Measurements from ENCODE around the gene DGLUCY.

GRCh38 chr14:91135039-91135438 lies 21.2 kb downstream of the DGLUCY start:
- TF ChIP-seq, protein P1, sequence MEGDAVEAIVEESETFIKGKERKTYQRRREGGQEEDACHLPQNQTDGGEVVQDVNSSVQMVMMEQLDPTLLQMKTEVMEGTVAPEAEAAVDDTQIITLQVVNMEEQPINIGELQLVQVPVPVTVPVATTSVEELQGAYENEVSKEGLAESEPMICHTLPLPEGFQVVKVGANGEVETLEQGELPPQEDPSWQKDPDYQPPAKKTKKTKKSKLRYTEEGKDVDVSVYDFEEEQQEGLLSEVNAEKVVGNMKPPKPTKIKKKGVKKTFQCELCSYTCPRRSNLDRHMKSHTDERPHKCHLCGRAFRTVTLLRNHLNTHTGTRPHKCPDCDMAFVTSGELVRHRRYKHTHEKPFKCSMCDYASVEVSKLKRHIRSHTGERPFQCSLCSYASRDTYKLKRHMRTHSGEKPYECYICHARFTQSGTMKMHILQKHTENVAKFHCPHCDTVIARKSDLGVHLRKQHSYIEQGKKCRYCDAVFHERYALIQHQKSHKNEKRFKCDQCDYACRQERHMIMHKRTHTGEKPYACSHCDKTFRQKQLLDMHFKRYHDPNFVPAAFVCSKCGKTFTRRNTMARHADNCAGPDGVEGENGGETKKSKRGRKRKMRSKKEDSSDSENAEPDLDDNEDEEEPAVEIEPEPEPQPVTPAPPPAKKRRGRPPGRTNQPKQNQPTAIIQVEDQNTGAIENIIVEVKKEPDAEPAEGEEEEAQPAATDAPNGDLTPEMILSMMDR (tag by site-specific recombination; IDR thresholded peaks at IDR 0.05) = no peak
- TF ChIP-seq ZNF76 (tag by site-specific recombination; IDR thresholded peaks at IDR 0.05; ENCODE audit: borderline replicate concordance, low read depth) (no peak), ZBTB49 (tag by site-specific recombination; IDR thresholded peaks at IDR 0.05; ENCODE audit: low read depth) (no peak), ZNF302 (tag by site-specific recombination; IDR thresholded peaks at IDR 0.05; ENCODE audit: low read depth) (no peak), PATZ1 (tag by site-specific recombination; IDR thresholded peaks at IDR 0.05) (no peak), ZNF311 (tag by site-specific recombination; IDR thresholded peaks at IDR 0.05; ENCODE audit: borderline replicate concordance) (no peak), ZNF624 (tag by site-specific recombination; IDR thresholded peaks at IDR 0.05) (no peak), MEIS1 (CRISPR knock-in tag; IDR thresholded peaks at IDR 0.05; ENCODE audit: borderline replicate concordance) (no peak), ZNF548 (tag by site-specific recombination; IDR thresholded peaks at IDR 0.05) (no peak)
- TF ChIP-seq, protein P2, sequence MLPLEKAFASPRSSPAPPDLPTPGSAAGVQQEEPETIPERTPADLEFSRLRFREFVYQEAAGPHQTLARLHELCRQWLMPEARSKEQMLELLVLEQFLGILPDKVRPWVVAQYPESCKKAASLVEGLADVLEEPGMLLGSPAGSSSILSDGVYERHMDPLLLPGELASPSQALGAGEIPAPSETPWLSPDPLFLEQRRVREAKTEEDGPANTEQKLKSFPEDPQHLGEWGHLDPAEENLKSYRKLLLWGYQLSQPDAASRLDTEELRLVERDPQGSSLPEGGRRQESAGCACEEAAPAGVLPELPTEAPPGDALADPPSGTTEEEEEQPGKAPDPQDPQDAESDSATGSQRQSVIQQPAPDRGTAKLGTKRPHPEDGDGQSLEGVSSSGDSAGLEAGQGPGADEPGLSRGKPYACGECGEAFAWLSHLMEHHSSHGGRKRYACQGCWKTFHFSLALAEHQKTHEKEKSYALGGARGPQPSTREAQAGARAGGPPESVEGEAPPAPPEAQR (tag by site-specific recombination; IDR thresholded peaks at IDR 0.05) = no peak
